ENCODE data around the gene COX4I1.

The COX4I1 gene

GRCh38 chr16:85781156-85781555, 18.3 kb upstream of the COX4I1 start:
- Histone ChIP-seq H3K27ac (ENCODE audit: extremely low read depth, low read depth, low read length) (no peak overlapping the region), H3K36me3 (ENCODE audit: control insufficient read depth in 2 of 2, insufficient read depth in 1 of 2, low read length in 2 of 2) (peaks cover 9 to 78% of the 10 kb centered on the region in 2 experiments), H3K4me1 (ENCODE audit: control insufficient read depth, insufficient read depth, low read length) (no peaks in the 10 kb centered on the region), H3K9me3 (ENCODE audit: control insufficient read depth, insufficient read depth, low read depth, low read length) (no peaks in the 10 kb centered on the region), H3K4me3 (ENCODE audit: low read depth, low read length) (no peak overlapping the region)
- TF ChIP-seq KLF10 (tag by site-specific recombination; IDR thresholded peaks at IDR 0.05): no peak
- TF ChIP-seq, protein P1, sequence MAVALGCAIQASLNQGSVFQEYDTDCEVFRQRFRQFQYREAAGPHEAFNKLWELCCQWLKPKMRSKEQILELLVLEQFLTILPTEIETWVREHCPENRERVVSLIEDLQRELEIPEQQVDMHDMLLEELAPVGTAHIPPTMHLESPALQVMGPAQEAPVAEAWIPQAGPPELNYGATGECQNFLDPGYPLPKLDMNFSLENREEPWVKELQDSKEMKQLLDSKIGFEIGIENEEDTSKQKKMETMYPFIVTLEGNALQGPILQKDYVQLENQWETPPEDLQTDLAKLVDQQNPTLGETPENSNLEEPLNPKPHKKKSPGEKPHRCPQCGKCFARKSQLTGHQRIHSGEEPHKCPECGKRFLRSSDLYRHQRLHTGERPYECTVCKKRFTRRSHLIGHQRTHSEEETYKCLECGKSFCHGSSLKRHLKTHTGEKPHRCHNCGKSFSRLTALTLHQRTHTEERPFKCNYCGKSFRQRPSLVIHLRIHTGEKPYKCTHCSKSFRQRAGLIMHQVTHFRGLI (tag by site-specific recombination; IDR thresholded peaks at IDR 0.05): no peak
- TF ChIP-seq, protein P2, sequence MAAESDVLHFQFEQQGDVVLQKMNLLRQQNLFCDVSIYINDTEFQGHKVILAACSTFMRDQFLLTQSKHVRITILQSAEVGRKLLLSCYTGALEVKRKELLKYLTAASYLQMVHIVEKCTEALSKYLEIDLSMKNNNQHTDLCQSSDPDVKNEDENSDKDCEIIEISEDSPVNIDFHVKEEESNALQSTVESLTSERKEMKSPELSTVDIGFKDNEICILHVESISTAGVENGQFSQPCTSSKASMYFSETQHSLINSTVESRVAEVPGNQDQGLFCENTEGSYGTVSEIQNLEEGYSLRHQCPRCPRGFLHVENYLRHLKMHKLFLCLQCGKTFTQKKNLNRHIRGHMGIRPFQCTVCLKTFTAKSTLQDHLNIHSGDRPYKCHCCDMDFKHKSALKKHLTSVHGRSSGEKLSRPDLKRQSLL (tag by site-specific recombination; IDR thresholded peaks at IDR 0.05): no peak
- no peak for TF ChIP-seq PRDM6 (tag by site-specific recombination; IDR thresholded peaks at IDR 0.05)
- POLR2A ChIA-PET: no interaction called here
- CTCF ChIA-PET: no interaction called here

DNA sequence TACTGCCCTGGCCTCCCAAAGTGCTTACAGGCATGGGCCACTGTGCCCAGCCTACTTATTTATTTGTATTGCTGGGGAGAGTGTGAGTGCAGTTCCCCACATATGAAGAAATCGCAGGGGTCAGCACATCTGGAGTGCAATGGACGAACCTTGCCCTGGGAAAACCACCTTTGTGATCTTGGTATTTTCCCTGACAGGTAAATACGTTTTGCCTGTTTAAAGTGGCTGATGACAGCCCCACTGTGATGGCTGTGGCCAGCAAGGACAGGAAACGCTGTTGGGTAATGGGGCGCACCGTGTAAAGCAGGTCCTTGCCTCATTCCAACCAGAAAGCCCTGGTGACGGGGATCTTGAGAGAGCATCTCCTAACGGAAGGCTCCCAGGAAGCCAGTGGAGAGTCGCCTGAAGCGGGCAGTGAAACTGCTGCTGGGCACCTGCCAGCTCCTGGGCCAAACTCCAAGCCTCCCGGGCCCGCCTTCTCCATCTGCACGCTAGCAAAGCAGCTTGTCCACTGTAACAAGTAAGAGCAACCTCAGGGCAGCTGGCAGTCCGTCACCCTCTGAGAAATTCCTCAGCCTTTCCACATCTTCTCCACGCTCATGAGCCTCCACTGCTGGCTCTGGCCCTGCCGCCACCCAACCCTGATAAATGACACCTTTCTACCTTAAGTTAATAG, 17.7 kb upstream of the COX4I1 start:
- no peaks in the 10 kb centered on the region for H3K4me1 ChIP-seq (ENCODE audit: control insufficient read depth, insufficient read depth, low read length)
- H3K27ac ChIP-seq (ENCODE audit: extremely low read depth, low read depth, low read length): no peak overlapping the region
- no peak for TF ChIP-seq ZNF423 (tag by site-specific recombination; IDR thresholded peaks at IDR 0.05)
- no peak for TF ChIP-seq GLIS1 (tag by site-specific recombination; IDR thresholded peaks at IDR 0.05)
- no peak for TF ChIP-seq OVOL3 (tag by site-specific recombination; IDR thresholded peaks at IDR 0.05)
- no peak for TF ChIP-seq ZNF133 (tag by site-specific recombination; IDR thresholded peaks at IDR 0.05)
- TF ChIP-seq ZSCAN23 (tag by site-specific recombination; IDR thresholded peaks at IDR 0.05): no peak
- no peak for TF ChIP-seq MZF1 (tag by site-specific recombination; IDR thresholded peaks at IDR 0.05; ENCODE audit: borderline replicate concordance)
- TF ChIP-seq ZNF341 (tag by site-specific recombination; IDR thresholded peaks at IDR 0.05; ENCODE audit: low read depth): no peak
- TF ChIP-seq, protein P3, sequence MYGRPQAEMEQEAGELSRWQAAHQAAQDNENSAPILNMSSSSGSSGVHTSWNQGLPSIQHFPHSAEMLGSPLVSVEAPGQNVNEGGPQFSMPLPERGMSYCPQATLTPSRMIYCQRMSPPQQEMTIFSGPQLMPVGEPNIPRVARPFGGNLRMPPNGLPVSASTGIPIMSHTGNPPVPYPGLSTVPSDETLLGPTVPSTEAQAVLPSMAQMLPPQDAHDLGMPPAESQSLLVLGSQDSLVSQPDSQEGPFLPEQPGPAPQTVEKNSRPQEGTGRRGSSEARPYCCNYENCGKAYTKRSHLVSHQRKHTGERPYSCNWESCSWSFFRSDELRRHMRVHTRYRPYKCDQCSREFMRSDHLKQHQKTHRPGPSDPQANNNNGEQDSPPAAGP (tag by site-specific recombination; IDR thresholded peaks at IDR 0.05): no peak
- no peak for TF ChIP-seq RBAK (tag by site-specific recombination; IDR thresholded peaks at IDR 0.05)
- no peaks in the 10 kb centered on the region for H3K9me3 ChIP-seq (ENCODE audit: control insufficient read depth, insufficient read depth, low read depth, low read length)
- POLR2A ChIA-PET: no interaction called here
- peaks cover 12 to 83% of the 10 kb centered on the region in 2 experiments for H3K36me3 ChIP-seq (ENCODE audit: control insufficient read depth in 2 of 2, insufficient read depth in 1 of 2, low read length in 2 of 2)
- no peak overlapping the region for H3K4me3 ChIP-seq (ENCODE audit: low read depth, low read length)
- CTCF ChIA-PET: interaction anchor here (0.6 kb wide), 1 partner anchor 8 kb away, joined by 3 read pairs; no protein-coding TSS in a partner anchor

DNA sequence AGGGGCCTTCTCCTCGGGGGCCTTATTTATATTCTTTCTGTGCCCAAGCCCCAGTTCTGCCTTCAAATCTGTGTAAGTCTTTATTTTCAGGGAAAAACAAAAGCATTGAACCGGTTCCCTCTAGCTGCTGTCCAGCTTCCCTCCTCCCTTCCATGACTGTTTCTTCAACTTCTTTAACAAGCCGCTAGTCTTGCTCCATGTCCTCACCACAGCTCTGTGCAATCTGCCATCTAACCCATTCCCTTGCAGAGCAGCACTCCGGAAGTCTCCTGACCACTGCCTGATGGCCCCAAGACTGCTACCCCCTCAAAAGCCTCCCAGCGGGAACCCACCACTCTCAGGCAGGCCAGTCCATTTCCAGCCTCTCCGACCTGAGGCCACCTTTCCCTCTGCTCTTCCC, 17.0 kb upstream of the COX4I1 start:
- Histone ChIP-seq H3K4me1 (ENCODE audit: control insufficient read depth, insufficient read depth, low read length) (no peaks in the 10 kb centered on the region), H3K4me3 (ENCODE audit: low read depth, low read length) (no peak overlapping the region), H3K9me3 (ENCODE audit: control insufficient read depth, insufficient read depth, low read depth, low read length) (no peaks in the 10 kb centered on the region), H3K36me3 (ENCODE audit: control insufficient read depth in 2 of 2, insufficient read depth in 1 of 2, low read length in 2 of 2) (peaks cover 12 to 83% of the 10 kb centered on the region in 2 experiments), H3K27ac (ENCODE audit: extremely low read depth, low read depth, low read length) (no peak overlapping the region)
- POLR2A ChIA-PET: no interaction called here
- CTCF ChIA-PET: interaction anchor here (0.6 kb wide), 1 partner anchor 476 kb away, joined by 3 read pairs; no protein-coding TSS in a partner anchor
- TF ChIP-seq TRIM28 (IDR thresholded peaks at IDR 0.05; ENCODE audit: borderline replicate concordance, low read length): no peak
- TF ChIP-seq ZNF280C (tag by site-specific recombination; IDR thresholded peaks at IDR 0.05): no peak
- TF ChIP-seq, protein P4, sequence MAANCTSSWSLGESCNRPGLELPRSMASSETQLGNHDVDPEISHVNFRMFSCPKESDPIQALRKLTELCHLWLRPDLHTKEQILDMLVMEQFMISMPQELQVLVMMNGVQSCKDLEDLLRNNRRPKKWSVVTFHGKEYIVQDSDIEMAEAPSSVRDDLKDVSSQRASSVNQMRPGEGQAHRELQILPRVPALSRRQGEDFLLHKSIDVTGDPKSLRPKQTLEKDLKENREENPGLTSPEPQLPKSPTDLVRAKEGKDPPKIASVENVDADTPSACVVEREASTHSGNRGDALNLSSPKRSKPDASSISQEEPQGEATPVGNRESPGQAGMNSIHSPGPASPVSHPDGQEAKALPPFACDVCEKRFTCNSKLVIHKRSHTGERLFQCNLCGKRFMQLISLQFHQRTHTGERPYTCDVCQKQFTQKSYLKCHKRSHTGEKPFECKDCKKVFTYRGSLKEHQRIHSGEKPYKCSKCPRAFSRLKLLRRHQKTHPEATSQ (tag by site-specific recombination; IDR thresholded peaks at IDR 0.05): no peak
- no peak for TF ChIP-seq YY2 (tag by site-specific recombination; IDR thresholded peaks at IDR 0.05)
- TF ChIP-seq ZSCAN23 (tag by site-specific recombination; IDR thresholded peaks at IDR 0.05): no peak
- no peak for TF ChIP-seq KLF9 (tag by site-specific recombination; IDR thresholded peaks at IDR 0.05; ENCODE audit: low read depth)
- TF ChIP-seq, protein P2 (tag by site-specific recombination; IDR thresholded peaks at IDR 0.05): no peak
- TF ChIP-seq, protein P5, sequence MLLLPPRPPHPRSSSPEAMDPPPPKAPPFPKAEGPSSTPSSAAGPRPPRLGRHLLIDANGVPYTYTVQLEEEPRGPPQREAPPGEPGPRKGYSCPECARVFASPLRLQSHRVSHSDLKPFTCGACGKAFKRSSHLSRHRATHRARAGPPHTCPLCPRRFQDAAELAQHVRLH (tag by site-specific recombination; IDR thresholded peaks at IDR 0.05): no peak
- TF ChIP-seq ZNF777 (tag by site-specific recombination; IDR thresholded peaks at IDR 0.05; ENCODE audit: borderline replicate concordance): no peak
